H9 (cell line): Measurements from ENCODE around the gene IRAG1. TPM values are rescaled to one million over a fixed set of nuclear protein-coding genes. Genes with fewer than 3 reads are reported as not detected.

ENCODE experiments used
- DNase-seq: peaks from one replicate; pipeline ENCODE4 v3.0.0-alpha.2; 2017
- H2AFZ ChIP-seq: one replicate; pipeline ENCODE4 v1.6.1; 2013; ENCODE audit warnings: mild to moderate bottlenecking, low read length, control low read depth, moderate library complexity
- H2AK5ac ChIP-seq: 2 replicates; pipeline ENCODE4 v1.6.1; 2013; ENCODE audit warnings: low read length, control low read depth, mixed read lengths; ENCODE audit not compliant: insufficient read length
- H2BK120ac ChIP-seq: one replicate; pipeline ENCODE4 v1.6.1; 2013; ENCODE audit warnings: low read depth, mild to moderate bottlenecking, low read length, control low read depth, inconsistent platforms; ENCODE audit not compliant: poor library complexity, severe bottlenecking
- H2BK12ac ChIP-seq: 2 replicates; pipeline ENCODE4 v1.6.1; 2013; ENCODE audit warnings: low read length, control low read depth, mixed read lengths, low read depth; ENCODE audit not compliant: insufficient read length
- H2BK15ac ChIP-seq: 2 replicates; pipeline ENCODE4 v1.6.1; 2013; ENCODE audit warnings: low read depth, low read length, control low read depth
- H2BK20ac ChIP-seq: one replicate; pipeline ENCODE4 v1.6.1; 2013; ENCODE audit warnings: low read depth, mild to moderate bottlenecking, low read length, control low read depth, inconsistent platforms; ENCODE audit not compliant: poor library complexity, severe bottlenecking
- H2BK5ac ChIP-seq: 2 replicates; pipeline ENCODE4 v1.6.1; 2013; ENCODE audit warnings: low read length, control low read depth, mixed read lengths; ENCODE audit not compliant: insufficient read length
- H3K14ac ChIP-seq: 2 replicates; pipeline ENCODE4 v1.6.1; 2013; ENCODE audit warnings: low read length, control low read depth; ENCODE audit not compliant: insufficient read depth
- H3K18ac ChIP-seq: 2 replicates; pipeline ENCODE4 v1.6.1; 2013; ENCODE audit warnings: low read depth, mild to moderate bottlenecking, mixed read lengths, low read length, control low read depth; ENCODE audit not compliant: insufficient read length
- H3K23ac ChIP-seq: 2 replicates; pipeline ENCODE4 v1.6.1; 2013; ENCODE audit warnings: low read length, control low read depth, mixed read lengths, low read depth; ENCODE audit not compliant: insufficient read length
- H3K23me2 ChIP-seq: 2 replicates; pipeline ENCODE4 v1.6.1; 2013; ENCODE audit warnings: low read depth, mild to moderate bottlenecking, mixed read lengths, low read length, control low read depth; ENCODE audit not compliant: insufficient read length, poor library complexity, severe bottlenecking
- H3K27ac ChIP-seq: 2 replicates; pipeline ENCODE4 v1.5.1; 2013; ENCODE audit warnings: low read length, control low read depth, mixed read lengths, low read depth; ENCODE audit not compliant: insufficient read length
- H3K27me3 ChIP-seq: 2 replicates; pipeline ENCODE4 v1.6.1; 2013; ENCODE audit warnings: low read length, control low read depth, inconsistent platforms; ENCODE audit not compliant: insufficient read depth
- H3K4ac ChIP-seq: 2 replicates; pipeline ENCODE4 v1.6.1; 2013; ENCODE audit warnings: low read depth, mild to moderate bottlenecking, control low read depth, inconsistent platforms, low read length, moderate library complexity
- H3K4me1 ChIP-seq: 2 replicates; pipeline ENCODE4 v1.6.1; 2013; ENCODE audit warnings: low read length, control low read depth, inconsistent platforms; ENCODE audit not compliant: insufficient read depth
- H3K4me2 ChIP-seq: 2 replicates; pipeline ENCODE4 v1.6.1; 2013; ENCODE audit warnings: low read length, control low read depth, mixed read lengths; ENCODE audit not compliant: insufficient read length, insufficient read depth
- H3K56ac ChIP-seq: 2 replicates; pipeline ENCODE4 v1.6.1; 2013; ENCODE audit warnings: low read depth, mild to moderate bottlenecking, mixed read lengths, low read length, control low read depth; ENCODE audit not compliant: insufficient read length
- H3K79me1 ChIP-seq: 2 replicates; pipeline ENCODE4 v1.6.1; 2013; ENCODE audit warnings: low read depth, mild to moderate bottlenecking, moderate library complexity, low read length, control low read depth, inconsistent platforms; ENCODE audit not compliant: insufficient read depth, poor library complexity, severe bottlenecking
- H3K79me2 ChIP-seq: 2 replicates; pipeline ENCODE4 v1.6.1; 2013; ENCODE audit warnings: low read length, control low read depth, inconsistent platforms; ENCODE audit not compliant: insufficient read depth
- H3K9ac ChIP-seq: 2 replicates; pipeline ENCODE4 v1.6.1; 2013; ENCODE audit warnings: low read length, control low read depth, mixed read lengths; ENCODE audit not compliant: insufficient read length; ENCODE audit errors: extremely low read depth
- H3K9me3 ChIP-seq: one replicate; pipeline ENCODE4 v1.6.1; 2013; ENCODE audit warnings: low read depth, low read length, inconsistent platforms; ENCODE audit not compliant: control insufficient read depth
- H3T11ph ChIP-seq: one replicate; pipeline ENCODE4 v1.6.1; 2013; ENCODE audit warnings: mild to moderate bottlenecking, low read length, control low read depth, inconsistent platforms
- H4K20me1 ChIP-seq: one replicate; pipeline ENCODE4 v1.6.1; 2013; ENCODE audit not compliant: control insufficient read depth, insufficient read length, insufficient read depth
- H4K5ac ChIP-seq: 2 replicates; pipeline ENCODE4 v1.6.1; 2013; ENCODE audit warnings: low read depth, mild to moderate bottlenecking, mixed read lengths, low read length, control low read depth; ENCODE audit not compliant: insufficient read length
- H4K8ac ChIP-seq: replicated peaks from 2 replicates; pipeline ENCODE4 v1.6.1; 2013; ENCODE audit warnings: low read length, control low read depth, mixed read lengths, low read depth; ENCODE audit not compliant: insufficient read length
- H4K91ac ChIP-seq: 2 replicates; pipeline ENCODE4 v1.6.1; 2013; ENCODE audit warnings: low read depth, mild to moderate bottlenecking, moderate library complexity, mixed read lengths, low read length, control low read depth; ENCODE audit not compliant: insufficient read length
- H3K27ac Mint-ChIP-seq, 3 experiments: 2 replicates in 2 of 3; 3 replicates in 1 of 3; pipeline ENCODE4 v1.8.0; 2020 to 2021; ENCODE audit warnings: mixed read lengths in 3 of 3, mild to moderate bottlenecking in 1 of 3, moderate library complexity in 1 of 3
- H3K27me3 Mint-ChIP-seq: 2 replicates; pipeline ENCODE4 v1.8.0; 2021; ENCODE audit warnings: low read depth, mild to moderate bottlenecking, moderate library complexity, mixed read lengths
- H3K36me3 Mint-ChIP-seq, 3 experiments: 2 replicates in 2 of 3; 3 replicates in 1 of 3; pipeline ENCODE4 v1.8.0; 2020 to 2021; ENCODE audit warnings: low read depth in 3 of 3, mixed read lengths in 3 of 3; ENCODE audit not compliant: insufficient read depth in 1 of 3
- H3K4me1 Mint-ChIP-seq, 2 experiments: 2 replicates each; pipeline ENCODE4 v1.8.0; 2020; ENCODE audit warnings: mixed read lengths in 2 of 2
- H3K4me3 Mint-ChIP-seq, 2 experiments: 2 replicates in 1 of 2; 3 replicates in 1 of 2; pipeline ENCODE4 v1.8.0; 2020 to 2021; ENCODE audit warnings: mild to moderate bottlenecking in 2 of 2, mixed read lengths in 2 of 2, moderate library complexity in 1 of 2
- H3K9me3 Mint-ChIP-seq, 2 experiments: 2 replicates in 1 of 2; 3 replicates in 1 of 2; pipeline ENCODE4 v1.8.0; 2020; ENCODE audit warnings: mild to moderate bottlenecking in 2 of 2, mixed read lengths in 2 of 2, moderate library complexity in 1 of 2
- CTCF ChIP-seq: fragments of 200-600 bp; sonication (generic); conservative IDR thresholded peaks from 3 replicates; pipeline ENCODE4 v1.8.0; 2021; ENCODE audit warnings: antibody characterized with exemption, mild to moderate bottlenecking
- WGBS: extraction: QIAGEN DNeasy Blood & Tissue Kit; methylation state at CpG from one replicate; pipeline ENCODE4 v1.1.7; 2013; ENCODE audit warnings: missing lambda C conversion rate, low lambda C conversion rate, mixed read lengths; ENCODE audit not compliant: insufficient read length; ENCODE audit errors: extremely low coverage; 5-methylcytosine and 5-hydroxymethylcytosine counted together
- total RNA-seq: library from RNA; stranded (reverse); gene quantifications from 2 replicates; pipeline ENCODE4 v1.2.1, GENCODE V29; 2021

The IRAG1 gene
- total RNA-seq, 1 experiment from 2014 or later, result 2.4 TPM

GRCh38 chr11:10725114-10725906 lies 31.8 kb upstream of the IRAG1 start:
- no peak overlapping the region; a peak in 1 of 7 replicates for H3K27ac Mint-ChIP-seq
- H4K5ac ChIP-seq, result no peak overlapping the region
- no peak overlapping the region for H3K4me2 ChIP-seq
- no peaks in the 10 kb centered on the region; a peak in 1 of 7 replicates for H3K36me3 Mint-ChIP-seq
- H3K4ac ChIP-seq, result no peak overlapping the region
- H3K23ac ChIP-seq, result no peak overlapping the region
- DNase-seq, result no peak
- H2BK20ac ChIP-seq, result no peak overlapping the region
- H3K4me3 Mint-ChIP-seq, result no peak overlapping the region
- H4K8ac ChIP-seq, result no peak overlapping the region
- H3K27ac ChIP-seq, result no peak overlapping the region
- H4K91ac ChIP-seq, result no peak overlapping the region
- no peaks in the 10 kb centered on the region for H3K9me3 Mint-ChIP-seq
- no peak overlapping the region for H3K9ac ChIP-seq
- H2BK5ac ChIP-seq, result no peak overlapping the region
- H3K56ac ChIP-seq, result no peak overlapping the region
- H3K9me3 ChIP-seq, result no peaks in the 10 kb centered on the region
- H3K79me1 ChIP-seq, result no peaks in the 10 kb centered on the region
- no peaks in the 10 kb centered on the region for H3K79me2 ChIP-seq
- H3K27me3 ChIP-seq, result no peaks in the 10 kb centered on the region
- peaks cover 3% of the 10 kb centered on the region for H3K27me3 Mint-ChIP-seq
- H2AK5ac ChIP-seq, result no peak overlapping the region
- no peak overlapping the region for H2BK12ac ChIP-seq
- TF ChIP-seq CTCF, result no peak
- no peak overlapping the region for H2BK120ac ChIP-seq
- H2AFZ ChIP-seq, result no peak overlapping the region
- no peak overlapping the region for H3K18ac ChIP-seq
- H3K4me1 ChIP-seq, result no peaks in the 10 kb centered on the region; the same call in 1 of the 2 replicates
- H2BK15ac ChIP-seq, result no peak overlapping the region
- no CpG with 5 or more reads among the region's 9 CpGs for WGBS
- H3T11ph ChIP-seq, result no peak overlapping the region
- H4K20me1 ChIP-seq, result no peaks in the 10 kb centered on the region
- peaks cover 4% of the 10 kb centered on the region for H3K23me2 ChIP-seq
- H3K14ac ChIP-seq, result no peak overlapping the region
- H3K4me1 Mint-ChIP-seq, result peaks cover 6 to 9% of the 10 kb centered on the region in 2 experiments
